Measurements from ENCODE around the gene CACNB4.
"Not testable (repeated sequence)": the region's sequence is repeated elsewhere in the genome, so short reads cannot be mapped to it uniquely, and the experiment has no call there.

The CACNB4 gene

GRCh38 chr2:151945186-151945585 is 153.7 kb downstream of the CACNB4 start:
- DNase-seq (ENCODE audit: low read depth in 2 of 2) = no peak

- no peak for DNase-seq (ENCODE audit: low read depth in 2 of 2)
Observed at GRCh38 chr2:151943461-151943860, 155.4 kb downstream of the CACNB4 start.

- not testable (repeated sequence) for DNase-seq (ENCODE audit: low read depth in 2 of 2)
Observed at GRCh38 chr2:151942540-151943205, 156.2 kb downstream of the CACNB4 start.

GRCh38 chr2:151937966-151938365 is 160.9 kb downstream of the CACNB4 start:
- no peak for DNase-seq (ENCODE audit: low read depth in 2 of 2)

- DNase-seq (ENCODE audit: low read depth in 2 of 2) = no peak
Observed at GRCh38 chr2:151936626-151937025, 162.2 kb downstream of the CACNB4 start.

GRCh38 chr2:151933266-151933804 is 165.5 kb downstream of the CACNB4 start:
- no peak for DNase-seq (ENCODE audit: low read depth in 2 of 2)

GRCh38 chr2:151931756-151932155 is 167.1 kb downstream of the CACNB4 start:
- DNase-seq (ENCODE audit: low read depth in 2 of 2) = no peak

GRCh38 chr2:151931030-151931611 is 167.7 kb downstream of the CACNB4 start:
- no peak for DNase-seq (ENCODE audit: low read depth in 2 of 2)

- DNase-seq (ENCODE audit: low read depth in 2 of 2) = no peak
Observed at GRCh38 chr2:151930042-151930441, 168.8 kb downstream of the CACNB4 start.

- DNase-seq (ENCODE audit: low read depth in 2 of 2) = no peak
Observed at GRCh38 chr2:151928380-151928779, 170.5 kb downstream of the CACNB4 start.

- no peak for DNase-seq (ENCODE audit: low read depth in 2 of 2)
Observed at GRCh38 chr2:151927501-151928221, 171.2 kb downstream of the CACNB4 start.

- no peak for DNase-seq (ENCODE audit: low read depth in 2 of 2)
Observed at GRCh38 chr2:151922845-151923666, 175.8 kb downstream of the CACNB4 start.

GRCh38 chr2:151919786-151920185 is 179.1 kb downstream of the CACNB4 start:
- no peak for DNase-seq (ENCODE audit: low read depth in 2 of 2)

- DNase-seq (ENCODE audit: low read depth in 2 of 2) = no peak
Observed at GRCh38 chr2:151918308-151918707, 180.5 kb downstream of the CACNB4 start.

- no peak for DNase-seq (ENCODE audit: low read depth in 2 of 2)
Observed at GRCh38 chr2:151916632-151917031, 182.2 kb downstream of the CACNB4 start.

- DNase-seq (ENCODE audit: low read depth in 2 of 2) = not testable (repeated sequence)
Observed at GRCh38 chr2:151915629-151916025, 183.2 kb downstream of the CACNB4 start.

GRCh38 chr2:151914989-151915628 is 183.7 kb downstream of the CACNB4 start:
- no peak for DNase-seq (ENCODE audit: low read depth in 2 of 2)

GRCh38 chr2:151908204-151908882 is 190.5 kb downstream of the CACNB4 start:
- peak; percentile 1 to 4 for DNase-seq (ENCODE audit: low read depth in 2 of 2)

GRCh38 chr2:151907286-151908203 is 191.3 kb downstream of the CACNB4 start:
- no peak for DNase-seq (ENCODE audit: low read depth in 2 of 2)

- no peak for DNase-seq (ENCODE audit: low read depth in 2 of 2)
Observed at GRCh38 chr2:151906633-151906998, 192.2 kb downstream of the CACNB4 start.
